GM23338 (cell line): ENCODE data around the gene PLBD2. TPM values are rescaled to one million over a fixed set of nuclear protein-coding genes. Genes with fewer than 3 reads are reported as not detected.

Source experiments
- ATAC-seq: fragments of 200-7000 bp; cut with Tn5 transposase; 3 replicates; pipeline ENCODE4 v1.9.1; 2020
- DNase-seq: peaks from one replicate; pipeline ENCODE4 v3.0.0-alpha.2; 2015; ENCODE audit warnings: low spot score
- H2AFZ ChIP-seq: fragments of 200-600 bp; sonication (generic); 2 replicates; pipeline ENCODE4 v1.8.0; 2016; ENCODE audit warnings: antibody characterized with exemption, mild to moderate bottlenecking, moderate library complexity
- H3F3A ChIP-seq: fragments of 200-600 bp; sonication (generic); replicated peaks from 2 replicates; pipeline ENCODE4 v1.8.0; 2017; ENCODE audit warnings: antibody characterized with exemption, mixed run types, low read depth
- H3K27ac ChIP-seq: fragments of 200-600 bp; sonication (generic); 2 replicates; pipeline ENCODE4 v1.6.1; 2016; ENCODE audit warnings: low read depth
- H3K27me3 ChIP-seq: fragments of 200-600 bp; sonication (generic); 2 replicates; pipeline ENCODE4 v1.8.0; 2016; ENCODE audit warnings: mild to moderate bottlenecking, mixed run types, moderate library complexity; ENCODE audit not compliant: insufficient read depth
- H3K36me3 ChIP-seq: fragments of 200-600 bp; sonication (generic); 2 replicates; pipeline ENCODE4 v1.8.0; 2016; ENCODE audit warnings: mild to moderate bottlenecking; ENCODE audit not compliant: insufficient read depth
- H3K4me1 ChIP-seq: fragments of 200-600 bp; sonication (generic); 2 replicates; pipeline ENCODE4 v1.8.0; 2016; ENCODE audit warnings: mild to moderate bottlenecking, moderate library complexity; ENCODE audit not compliant: insufficient read depth
- H3K4me2 ChIP-seq: fragments of 200-600 bp; sonication (generic); 2 replicates; pipeline ENCODE4 v1.7.1; 2017; ENCODE audit warnings: mixed run types
- H3K4me3 ChIP-seq: fragments of 200-600 bp; sonication (generic); 2 replicates; pipeline ENCODE4 v1.6.1; 2016; ENCODE audit warnings: mixed run types
- H3K79me2 ChIP-seq: fragments of 200-600 bp; sonication (generic); replicated peaks from 2 replicates; pipeline ENCODE4 v1.8.0; 2017; ENCODE audit warnings: mild to moderate bottlenecking; ENCODE audit not compliant: insufficient read depth
- H3K9me2 ChIP-seq: fragments of 200-600 bp; sonication (generic); 2 replicates; pipeline ENCODE4 v1.8.0; 2017; ENCODE audit not compliant: insufficient read depth
- H4K20me1 ChIP-seq: fragments of 200-600 bp; sonication (generic); replicated peaks from 2 replicates; pipeline ENCODE4 v1.8.0; 2017; ENCODE audit warnings: mild to moderate bottlenecking; ENCODE audit not compliant: insufficient read depth
- H3K27ac Mint-ChIP-seq: 2 replicates; pipeline ENCODE4 v1.8.0; 2020; ENCODE audit warnings: inconsistent platforms, mild to moderate bottlenecking, moderate library complexity, mixed read lengths
- H3K27me3 Mint-ChIP-seq: 3 replicates; pipeline ENCODE4 v1.8.0; 2022; ENCODE audit warnings: low read depth, mild to moderate bottlenecking, moderate library complexity, mixed read lengths, inconsistent platforms; ENCODE audit not compliant: insufficient read depth, poor library complexity
- H3K36me3 Mint-ChIP-seq: 3 replicates; pipeline ENCODE4 v1.8.0; 2021; ENCODE audit warnings: low read depth, mild to moderate bottlenecking, inconsistent platforms, moderate library complexity, mixed read lengths
- H3K4me1 Mint-ChIP-seq: 3 replicates; pipeline ENCODE4 v1.8.0; 2020; ENCODE audit warnings: mild to moderate bottlenecking, inconsistent platforms, mixed read lengths
- H3K4me3 Mint-ChIP-seq: 3 replicates; pipeline ENCODE4 v1.8.0; 2021; ENCODE audit warnings: moderate library complexity, mild to moderate bottlenecking, inconsistent platforms, mixed read lengths
- H3K9me3 Mint-ChIP-seq: 3 replicates; pipeline ENCODE4 v1.8.0; 2020; ENCODE audit warnings: moderate library complexity, mild to moderate bottlenecking, inconsistent platforms, mixed read lengths
- CREB1 ChIP-seq: fragments of 250-450 bp; sonication (Bioruptor Pico); IDR thresholded peaks from 2 replicates; pipeline ENCODE4 v1.5.0; 2020; ENCODE audit warnings: low read depth, mild to moderate bottlenecking, moderate library complexity
- CTCF ChIP-seq, 2 experiments: fragments of 200-600 bp in 1 of 2; sonication (generic) in 1 of 2; conservative IDR thresholded peaks; 2 replicates each; pipeline versions ENCODE4 v1.5.1 to v1.6.1; 2016 to 2017; ENCODE audit warnings: antibody characterized with exemption in 2 of 2, low read depth in 2 of 2, mild to moderate bottlenecking in 2 of 2, moderate library complexity in 1 of 2
- JUNB ChIP-seq: IDR thresholded peaks from one replicate; pipeline ENCODE4 v1.6.1; 2016; ENCODE audit warnings: antibody characterized with exemption; ENCODE audit not compliant: unreplicated experiment
- POLR2AphosphoS5 ChIP-seq: IDR thresholded peaks from 2 replicates; pipeline ENCODE4 v1.6.1; 2016; ENCODE audit warnings: antibody characterized with exemption, low read depth
- REST ChIP-seq: IDR thresholded peaks from one replicate; pipeline ENCODE4 v1.6.1; 2018; ENCODE audit warnings: antibody characterized with exemption; ENCODE audit not compliant: unreplicated experiment
- ZNF114 ChIP-seq: fragments of 250-450 bp; sonication (Bioruptor Pico); IDR thresholded peaks from 2 replicates; pipeline ENCODE4 v1.5.0; 2020; ENCODE audit warnings: mild to moderate bottlenecking, moderate library complexity
- polyA plus RNA-seq: library from polyadenylated mRNA; unstranded; fragments of >200 nt; fragmentation: Nextera tagmentation; extraction: Ambion mirVana; gene quantifications from 2 replicates; pipeline ENCODE4 v1.2.1, GENCODE V29; 2016
- total RNA-seq: library from RNA; depleted of rRNA; stranded (reverse); fragments of >200 nt; shearing (Covaris generic); gene quantifications from 2 replicates; pipeline ENCODE4 v1.2.3, GENCODE V29; 2014
- TF ChIP-seq, protein P1 (sequence below): fragments of 250-450 bp; sonication (Bioruptor Pico); IDR thresholded peaks from 2 replicates; pipeline ENCODE4 v1.5.0; 2020; ENCODE audit warnings: mild to moderate bottlenecking, moderate library complexity

The PLBD2 gene
- total and polyA plus RNA-seq, 2 experiments from 2014 or later: 10.2 to 37.1 TPM

DNA sequence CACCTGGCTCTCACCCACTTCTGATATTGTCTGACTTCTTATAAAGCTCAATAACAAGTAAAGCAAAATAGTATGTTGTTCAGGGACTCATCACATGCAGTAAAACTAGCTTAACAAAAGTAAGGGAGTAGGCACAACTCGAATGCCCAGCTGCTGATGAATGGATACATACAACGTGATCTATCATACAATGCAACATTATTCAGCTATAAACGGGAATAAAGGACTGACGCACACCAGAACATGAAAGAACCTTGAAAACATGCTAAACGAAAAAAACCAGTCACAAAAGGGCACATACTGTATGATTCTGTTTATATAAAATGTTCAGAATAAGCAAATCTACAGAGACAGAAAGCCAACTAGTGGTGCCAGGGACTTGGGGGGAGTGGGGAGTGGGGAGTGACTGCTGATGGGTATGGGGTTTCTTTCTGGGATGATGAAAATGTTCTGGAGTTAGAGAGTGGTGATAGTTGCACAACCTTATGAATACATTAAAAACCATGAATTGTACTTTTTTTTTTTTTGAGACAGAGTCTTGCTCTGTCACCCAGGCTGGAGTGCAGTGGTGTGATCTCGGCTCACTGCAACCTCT, 11.1 kb downstream of the PLBD2 start (continued):
- no peak for TF ChIP-seq REST

GRCh38 chr12:113370923-113371682, 12.7 kb downstream of the PLBD2 start:
- Histone ChIP-seq H3K27me3 (no peaks in the 10 kb centered on the region), H3F3A (no peaks in the 10 kb centered on the region), H3K4me1 (no peaks in the 10 kb centered on the region), H3K4me3 (no peak overlapping the region), H3K36me3 (no peaks in the 10 kb centered on the region), H2AFZ (no peak overlapping the region), H3K9me2 (no peaks in the 10 kb centered on the region), H3K79me2 (no peaks in the 10 kb centered on the region), H3K27ac (no peak overlapping the region), H3K4me2 (no peak overlapping the region), H4K20me1 (no peaks in the 10 kb centered on the region; the same call in 1 of the 2 replicates)
- Mint-ChIP-seq H3K27me3 (peaks cover 4% of the 10 kb centered on the region), H3K36me3 (peaks cover 17% of the 10 kb centered on the region), H3K4me1 (no peaks in the 10 kb centered on the region; the same call in 2 of the 3 replicates), H3K4me3 (no peak overlapping the region), H3K9me3 (no peaks in the 10 kb centered on the region; the same call in 2 of the 3 replicates), H3K27ac (no peak overlapping the region)
- ATAC-seq (no peak), DNase-seq (no peak)
- TF ChIP-seq CREB1 (no peak), POLR2AphosphoS5 (no peak), CTCF (conservative IDR thresholded peaks at IDR 0.05; ENCODE audit: low read depth in 2 of 2) (no peak), JUNB (no peak), ZNF114 (CRISPR knock-in tag) (no peak), REST (no peak)
- TF ChIP-seq, protein P1, sequence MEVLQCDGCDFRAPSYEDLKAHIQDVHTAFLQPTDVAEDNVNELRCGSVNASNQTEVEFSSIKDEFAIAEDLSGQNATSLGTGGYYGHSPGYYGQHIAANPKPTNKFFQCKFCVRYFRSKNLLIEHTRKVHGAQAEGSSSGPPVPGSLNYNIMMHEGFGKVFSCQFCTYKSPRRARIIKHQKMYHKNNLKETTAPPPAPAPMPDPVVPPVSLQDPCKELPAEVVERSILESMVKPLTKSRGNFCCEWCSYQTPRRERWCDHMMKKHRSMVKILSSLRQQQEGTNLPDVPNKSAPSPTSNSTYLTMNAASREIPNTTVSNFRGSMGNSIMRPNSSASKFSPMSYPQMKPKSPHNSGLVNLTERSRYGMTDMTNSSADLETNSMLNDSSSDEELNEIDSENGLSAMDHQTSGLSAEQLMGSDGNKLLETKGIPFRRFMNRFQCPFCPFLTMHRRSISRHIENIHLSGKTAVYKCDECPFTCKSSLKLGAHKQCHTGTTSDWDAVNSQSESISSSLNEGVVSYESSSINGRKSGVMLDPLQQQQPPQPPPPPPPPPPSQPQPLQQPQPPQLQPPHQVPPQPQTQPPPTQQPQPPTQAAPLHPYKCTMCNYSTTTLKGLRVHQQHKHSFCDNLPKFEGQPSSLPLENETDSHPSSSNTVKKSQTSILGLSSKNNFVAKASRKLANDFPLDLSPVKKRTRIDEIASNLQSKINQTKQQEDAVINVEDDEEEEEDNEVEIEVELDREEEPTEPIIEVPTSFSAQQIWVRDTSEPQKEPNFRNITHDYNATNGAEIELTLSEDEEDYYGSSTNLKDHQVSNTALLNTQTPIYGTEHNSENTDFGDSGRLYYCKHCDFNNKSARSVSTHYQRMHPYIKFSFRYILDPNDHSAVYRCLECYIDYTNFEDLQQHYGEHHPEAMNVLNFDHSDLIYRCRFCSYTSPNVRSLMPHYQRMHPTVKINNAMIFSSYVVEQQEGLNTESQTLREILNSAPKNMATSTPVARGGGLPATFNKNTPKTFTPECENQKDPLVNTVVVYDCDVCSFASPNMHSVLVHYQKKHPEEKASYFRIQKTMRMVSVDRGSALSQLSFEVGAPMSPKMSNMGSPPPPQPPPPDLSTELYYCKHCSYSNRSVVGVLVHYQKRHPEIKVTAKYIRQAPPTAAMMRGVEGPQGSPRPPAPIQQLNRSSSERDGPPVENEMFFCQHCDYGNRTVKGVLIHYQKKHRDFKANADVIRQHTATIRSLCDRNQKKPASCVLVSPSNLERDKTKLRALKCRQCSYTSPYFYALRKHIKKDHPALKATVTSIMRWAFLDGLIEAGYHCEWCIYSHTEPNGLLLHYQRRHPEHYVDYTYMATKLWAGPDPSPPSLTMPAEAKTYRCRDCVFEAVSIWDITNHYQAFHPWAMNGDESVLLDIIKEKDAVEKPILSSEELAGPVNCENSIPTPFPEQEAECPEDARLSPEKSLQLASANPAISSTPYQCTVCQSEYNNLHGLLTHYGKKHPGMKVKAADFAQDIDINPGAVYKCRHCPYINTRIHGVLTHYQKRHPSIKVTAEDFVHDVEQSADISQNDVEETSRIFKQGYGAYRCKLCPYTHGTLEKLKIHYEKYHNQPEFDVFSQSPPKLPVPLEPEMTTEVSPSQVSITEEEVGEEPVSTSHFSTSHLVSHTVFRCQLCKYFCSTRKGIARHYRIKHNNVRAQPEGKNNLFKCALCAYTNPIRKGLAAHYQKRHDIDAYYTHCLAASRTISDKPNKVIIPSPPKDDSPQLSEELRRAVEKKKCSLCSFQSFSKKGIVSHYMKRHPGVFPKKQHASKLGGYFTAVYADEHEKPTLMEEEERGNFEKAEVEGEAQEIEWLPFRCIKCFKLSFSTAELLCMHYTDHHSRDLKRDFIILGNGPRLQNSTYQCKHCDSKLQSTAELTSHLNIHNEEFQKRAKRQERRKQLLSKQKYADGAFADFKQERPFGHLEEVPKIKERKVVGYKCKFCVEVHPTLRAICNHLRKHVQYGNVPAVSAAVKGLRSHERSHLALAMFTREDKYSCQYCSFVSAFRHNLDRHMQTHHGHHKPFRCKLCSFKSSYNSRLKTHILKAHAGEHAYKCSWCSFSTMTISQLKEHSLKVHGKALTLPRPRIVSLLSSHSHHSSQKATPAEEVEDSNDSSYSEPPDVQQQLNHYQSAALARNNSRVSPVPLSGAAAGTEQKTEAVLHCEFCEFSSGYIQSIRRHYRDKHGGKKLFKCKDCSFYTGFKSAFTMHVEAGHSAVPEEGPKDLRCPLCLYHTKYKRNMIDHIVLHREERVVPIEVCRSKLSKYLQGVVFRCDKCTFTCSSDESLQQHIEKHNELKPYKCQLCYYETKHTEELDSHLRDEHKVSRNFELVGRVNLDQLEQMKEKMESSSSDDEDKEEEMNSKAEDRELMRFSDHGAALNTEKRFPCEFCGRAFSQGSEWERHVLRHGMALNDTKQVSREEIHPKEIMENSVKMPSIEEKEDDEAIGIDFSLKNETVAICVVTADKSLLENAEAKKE: no peak
